ENCODE data around the gene FAM53A.

Gene FAM53A

GRCh38 chr4:1601852-1602654, 82.1 kb downstream of the FAM53A start:
- H3K4me1 ChIP-seq (ENCODE audit: insufficient read depth, low read length): no peaks in the 10 kb centered on the region
- no peaks in the 10 kb centered on the region for H3K27me3 ChIP-seq (ENCODE audit: insufficient read depth, low read length)
- no peak overlapping the region for H3K27ac ChIP-seq (ENCODE audit: low read length)

GRCh38 chr4:1601533-1601835, 82.6 kb downstream of the FAM53A start:
- no peaks in the 10 kb centered on the region for H3K4me1 ChIP-seq (ENCODE audit: insufficient read depth, low read length)
- no peaks in the 10 kb centered on the region for H3K27me3 ChIP-seq (ENCODE audit: insufficient read depth, low read length)
- no peak overlapping the region for H3K9ac ChIP-seq (ENCODE audit: low read depth, low read length)
- no peak overlapping the region for H3K4me3 ChIP-seq (ENCODE audit: low read length)
- no peaks in the 10 kb centered on the region for H3K9me3 ChIP-seq (ENCODE audit: insufficient read depth, low read depth, low read length)
- H3K36me3 ChIP-seq (ENCODE audit: insufficient read depth, low read depth, low read length): no peaks in the 10 kb centered on the region
- no peak overlapping the region for H3K27ac ChIP-seq (ENCODE audit: low read length)

More at GRCh38 chr4:1601852-1602654, 82.1 kb downstream of the FAM53A start:
- Histone ChIP-seq H3K9me3 (ENCODE audit: insufficient read depth, low read depth, low read length) (no peaks in the 10 kb centered on the region), H3K36me3 (ENCODE audit: insufficient read depth, low read depth, low read length) (no peaks in the 10 kb centered on the region), H3K4me3 (ENCODE audit: low read length) (no peak overlapping the region), H3K9ac (ENCODE audit: low read depth, low read length) (no peak overlapping the region)

GRCh38 chr4:1600811-1601532, 83.1 kb downstream of the FAM53A start:
- Histone ChIP-seq H3K4me1 (ENCODE audit: insufficient read depth, low read length) (no peaks in the 10 kb centered on the region), H3K27me3 (ENCODE audit: insufficient read depth, low read length) (no peaks in the 10 kb centered on the region), H3K9me3 (ENCODE audit: insufficient read depth, low read depth, low read length) (no peaks in the 10 kb centered on the region), H3K9ac (ENCODE audit: low read depth, low read length) (no peak overlapping the region), H3K4me3 (ENCODE audit: low read length) (no peak overlapping the region), H3K27ac (ENCODE audit: low read length) (no peak overlapping the region), H3K36me3 (ENCODE audit: insufficient read depth, low read depth, low read length) (no peaks in the 10 kb centered on the region)

GRCh38 chr4:1600211-1600780, 83.8 kb downstream of the FAM53A start:
- no peaks in the 10 kb centered on the region for H3K4me1 ChIP-seq (ENCODE audit: insufficient read depth, low read length)
- no peak overlapping the region for H3K4me3 ChIP-seq (ENCODE audit: low read length)
- no peaks in the 10 kb centered on the region for H3K9me3 ChIP-seq (ENCODE audit: insufficient read depth, low read depth, low read length)
- no peaks in the 10 kb centered on the region for H3K36me3 ChIP-seq (ENCODE audit: insufficient read depth, low read depth, low read length)
- no peak overlapping the region for H3K9ac ChIP-seq (ENCODE audit: low read depth, low read length)
- no peak overlapping the region for H3K27ac ChIP-seq (ENCODE audit: low read length)
- H3K27me3 ChIP-seq (ENCODE audit: insufficient read depth, low read length): no peaks in the 10 kb centered on the region

- H3K9me3 ChIP-seq (ENCODE audit: insufficient read depth, low read depth, low read length): no peaks in the 10 kb centered on the region
- no peaks in the 10 kb centered on the region for H3K36me3 ChIP-seq (ENCODE audit: insufficient read depth, low read depth, low read length)
- no peak overlapping the region for H3K4me3 ChIP-seq (ENCODE audit: low read length)
- no peaks in the 10 kb centered on the region for H3K27me3 ChIP-seq (ENCODE audit: insufficient read depth, low read length)
- H3K9ac ChIP-seq (ENCODE audit: low read depth, low read length): no peak overlapping the region
- no peak overlapping the region for H3K27ac ChIP-seq (ENCODE audit: low read length)
- H3K4me1 ChIP-seq (ENCODE audit: insufficient read depth, low read length): no peaks in the 10 kb centered on the region
Measured at GRCh38 chr4:1599491-1600210, 84.5 kb downstream of the FAM53A start.

- no peaks in the 10 kb centered on the region for H3K9me3 ChIP-seq (ENCODE audit: insufficient read depth, low read depth, low read length)
- no peak overlapping the region for H3K4me3 ChIP-seq (ENCODE audit: low read length)
- no peaks in the 10 kb centered on the region for H3K36me3 ChIP-seq (ENCODE audit: insufficient read depth, low read depth, low read length)
- H3K9ac ChIP-seq (ENCODE audit: low read depth, low read length): no peak overlapping the region
- H3K27ac ChIP-seq (ENCODE audit: low read length): no peak overlapping the region
- H3K27me3 ChIP-seq (ENCODE audit: insufficient read depth, low read length): no peaks in the 10 kb centered on the region
- H3K4me1 ChIP-seq (ENCODE audit: insufficient read depth, low read length): no peaks in the 10 kb centered on the region
Measured at GRCh38 chr4:1599026-1599481, 85.1 kb downstream of the FAM53A start.

GRCh38 chr4:1598206-1599025, 85.7 kb downstream of the FAM53A start:
- Histone ChIP-seq H3K4me3 (ENCODE audit: low read length) (no peak overlapping the region), H3K27me3 (ENCODE audit: insufficient read depth, low read length) (no peaks in the 10 kb centered on the region), H3K27ac (ENCODE audit: low read length) (no peak overlapping the region), H3K9ac (ENCODE audit: low read depth, low read length) (no peak overlapping the region), H3K36me3 (ENCODE audit: insufficient read depth, low read depth, low read length) (no peaks in the 10 kb centered on the region), H3K4me1 (ENCODE audit: insufficient read depth, low read length) (no peaks in the 10 kb centered on the region), H3K9me3 (ENCODE audit: insufficient read depth, low read depth, low read length) (no peaks in the 10 kb centered on the region)

GRCh38 chr4:1597021-1597931, 86.8 kb downstream of the FAM53A start:
- Histone ChIP-seq H3K4me1 (ENCODE audit: insufficient read depth, low read length) (no peaks in the 10 kb centered on the region), H3K27me3 (ENCODE audit: insufficient read depth, low read length) (no peaks in the 10 kb centered on the region), H3K9ac (ENCODE audit: low read depth, low read length) (no peak overlapping the region), H3K4me3 (ENCODE audit: low read length) (no peak overlapping the region), H3K9me3 (ENCODE audit: insufficient read depth, low read depth, low read length) (no peaks in the 10 kb centered on the region), H3K36me3 (ENCODE audit: insufficient read depth, low read depth, low read length) (no peaks in the 10 kb centered on the region), H3K27ac (ENCODE audit: low read length) (no peak overlapping the region)

- no peaks in the 10 kb centered on the region for H3K27me3 ChIP-seq (ENCODE audit: insufficient read depth, low read length)
- no peak overlapping the region for H3K9ac ChIP-seq (ENCODE audit: low read depth, low read length)
- no peak overlapping the region for H3K4me3 ChIP-seq (ENCODE audit: low read length)
- no peaks in the 10 kb centered on the region for H3K36me3 ChIP-seq (ENCODE audit: insufficient read depth, low read depth, low read length)
- H3K4me1 ChIP-seq (ENCODE audit: insufficient read depth, low read length): no peaks in the 10 kb centered on the region
- no peak overlapping the region for H3K27ac ChIP-seq (ENCODE audit: low read length)
- no peaks in the 10 kb centered on the region for H3K9me3 ChIP-seq (ENCODE audit: insufficient read depth, low read depth, low read length)
Measured at GRCh38 chr4:1596393-1596792, 87.7 kb downstream of the FAM53A start.

GRCh38 chr4:1595789-1596325, 88.3 kb downstream of the FAM53A start:
- no peak overlapping the region for H3K4me3 ChIP-seq (ENCODE audit: low read length)
- H3K27me3 ChIP-seq (ENCODE audit: insufficient read depth, low read length): no peaks in the 10 kb centered on the region
- H3K9me3 ChIP-seq (ENCODE audit: insufficient read depth, low read depth, low read length): peaks cover 5% of the 10 kb centered on the region; the same call in 1 of the 2 replicates
- no peaks in the 10 kb centered on the region for H3K4me1 ChIP-seq (ENCODE audit: insufficient read depth, low read length)
- no peaks in the 10 kb centered on the region for H3K36me3 ChIP-seq (ENCODE audit: insufficient read depth, low read depth, low read length)
- no peak overlapping the region for H3K27ac ChIP-seq (ENCODE audit: low read length)
- no peak overlapping the region for H3K9ac ChIP-seq (ENCODE audit: low read depth, low read length)

All from iPS-20b (cell line).